Liver (tissue), 9 donors: ENCODE measurements around the gene PRKCD. TPM values are rescaled to one million over a fixed set of nuclear protein-coding genes. Genes with fewer than 3 reads are reported as not detected.
A peak's percentile ranks its signal among the peaks of the same experiment; 100 is the strongest.

Experiments
- DNase-seq: peaks from one replicate; pipeline ENCODE4 v3.0.0-alpha.2; 2017; ENCODE audit warnings: low spot score
- H3K27ac ChIP-seq, 2 donors: one replicate each; pipeline ENCODE4 v1.7.0; 2013; ENCODE audit warnings: inconsistent platforms in 2 of 2, low read length in 2 of 2, control low read depth in 1 of 2, low read depth in 1 of 2, mild to moderate bottlenecking in 1 of 2
- H3K27me3 ChIP-seq, 4 donors: one replicate each; pipeline versions ENCODE4 v1.6.1 to v1.7.0; 2013; ENCODE audit warnings: low read length in 3 of 4, inconsistent platforms in 1 of 4, mild to moderate bottlenecking in 1 of 4, moderate library complexity in 1 of 4; ENCODE audit not compliant: control insufficient read depth in 4 of 4, insufficient read depth in 4 of 4
- H3K36me3 ChIP-seq, 4 donors: one replicate each; pipeline versions ENCODE4 v1.6.1 to v1.7.0; 2013; ENCODE audit warnings: low read length in 3 of 4, mild to moderate bottlenecking in 3 of 4, low read depth in 1 of 4, moderate library complexity in 1 of 4; ENCODE audit not compliant: control insufficient read depth in 4 of 4, insufficient read depth in 3 of 4
- H3K4me1 ChIP-seq, 4 donors: one replicate each; pipeline versions ENCODE4 v1.6.1 to v1.7.0; 2013; ENCODE audit warnings: low read length in 3 of 4, mild to moderate bottlenecking in 3 of 4, moderate library complexity in 1 of 4; ENCODE audit not compliant: control insufficient read depth in 4 of 4, insufficient read depth in 4 of 4
- H3K4me3 ChIP-seq, 3 donors: one replicate each; pipeline versions ENCODE4 v1.6.1 to v1.7.0; 2013; ENCODE audit warnings: low read length in 3 of 3, control low read depth in 1 of 3, low read depth in 1 of 3, mild to moderate bottlenecking in 1 of 3
- H3K9ac ChIP-seq, 2 donors: one replicate each; pipeline ENCODE4 v1.7.0; 2013; ENCODE audit warnings: low read length in 2 of 2, mild to moderate bottlenecking in 2 of 2, moderate library complexity in 2 of 2, control low read depth in 1 of 2, low read depth in 1 of 2
- H3K9me3 ChIP-seq, 4 donors: one replicate each; pipeline versions ENCODE4 v1.6.1 to v1.7.0; 2013; ENCODE audit warnings: low read length in 3 of 4; ENCODE audit not compliant: control insufficient read depth in 4 of 4
- ATF3 ChIP-seq: IDR thresholded peaks from 2 replicates; pipeline ENCODE4 v1.6.1; 2016; ENCODE audit warnings: antibody characterized with exemption
- EGR1 ChIP-seq, 2 donors: IDR thresholded peaks; 2 replicates each; pipeline ENCODE4 v1.6.1; 2016 to 2018; ENCODE audit warnings: antibody characterized with exemption in 2 of 2, low read depth in 2 of 2
- FOXA2 ChIP-seq: IDR thresholded peaks from 2 replicates; pipeline ENCODE4 v1.6.1; 2016; ENCODE audit warnings: antibody characterized with exemption
- GABPA ChIP-seq, 2 donors: IDR thresholded peaks in 1 of 2; conservative IDR thresholded peaks in 1 of 2; 2 replicates each; pipeline ENCODE4 v1.6.1; 2016; ENCODE audit warnings: antibody characterized with exemption in 2 of 2, mild to moderate bottlenecking in 1 of 2, moderate library complexity in 1 of 2
- HNF4A ChIP-seq, 2 donors: conservative IDR thresholded peaks; 2 replicates each; pipeline ENCODE4 v1.6.1; 2016; ENCODE audit warnings: antibody characterized with exemption in 2 of 2, mild to moderate bottlenecking in 2 of 2
- HNF4G ChIP-seq: IDR thresholded peaks from 2 replicates; pipeline ENCODE4 v1.6.1; 2016; ENCODE audit warnings: antibody characterized with exemption
- JUND ChIP-seq, 2 donors: IDR thresholded peaks; 2 replicates each; pipeline ENCODE4 v1.6.1; 2016; ENCODE audit warnings: antibody characterized with exemption in 2 of 2
- MAX ChIP-seq: IDR thresholded peaks from 2 replicates; pipeline ENCODE4 v1.6.1; 2016; ENCODE audit warnings: antibody characterized with exemption
- NR2F2 ChIP-seq: IDR thresholded peaks from 2 replicates; pipeline ENCODE4 v1.6.1; 2016; ENCODE audit warnings: antibody characterized with exemption
- RAD21 ChIP-seq, 2 donors: IDR thresholded peaks; 2 replicates each; pipeline ENCODE4 v1.6.1; 2016; ENCODE audit warnings: antibody characterized with exemption in 2 of 2, mild to moderate bottlenecking in 2 of 2
- REST ChIP-seq: IDR thresholded peaks from 2 replicates; pipeline ENCODE4 v1.6.1; 2016; ENCODE audit warnings: antibody characterized with exemption, mild to moderate bottlenecking
- RXRA ChIP-seq, 2 donors: IDR thresholded peaks; 2 replicates each; pipeline ENCODE4 v1.6.1; 2017 to 2018; ENCODE audit warnings: antibody characterized with exemption in 2 of 2, mild to moderate bottlenecking in 1 of 2
- SP1 ChIP-seq: IDR thresholded peaks from 2 replicates; pipeline ENCODE4 v1.6.1; 2018; ENCODE audit warnings: antibody characterized with exemption, mild to moderate bottlenecking
- TAF1 ChIP-seq: conservative IDR thresholded peaks from 2 replicates; pipeline ENCODE4 v1.6.1; 2016; ENCODE audit warnings: antibody characterized with exemption, mild to moderate bottlenecking
- YY1 ChIP-seq: IDR thresholded peaks from 2 replicates; pipeline ENCODE4 v1.6.1; 2016; ENCODE audit warnings: antibody characterized with exemption, mild to moderate bottlenecking
- ZBTB33 ChIP-seq: IDR thresholded peaks from 2 replicates; pipeline ENCODE4 v1.6.1; 2016; ENCODE audit warnings: antibody characterized with exemption
- WGBS: extraction: QIAGEN DNeasy Blood & Tissue Kit; methylation state at CpG from one replicate; pipeline ENCODE4 v1.1.7; 2013; 5-methylcytosine and 5-hydroxymethylcytosine counted together
- polyA plus RNA-seq, 2 donors: library from polyadenylated mRNA; stranded (reverse) in 1 of 2; unstranded in 1 of 2; fragments of 200-250 nt in 1 of 2; fragments of >200 nt in 1 of 2; fragmentation: Nextera tagmentation in 1 of 2; extraction: Ambion mirVana in 1 of 2; gene quantifications; one replicate each; pipeline versions ENCODE4 v1.2.1 to v1.2.3, GENCODE V29; 2013 to 2015
- total RNA-seq, 2 donors: library from RNA; depleted of rRNA; stranded (reverse); fragments of >200 nt; gene quantifications; one replicate each; pipeline ENCODE4 v1.2.3, GENCODE V29; 2014
- TF ChIP-seq, protein P1 (sequence below): fragments of 150-350 bp; IDR thresholded peaks from 2 replicates; pipeline ENCODE4 v1.5.1; 2017; ENCODE audit warnings: improper control_type of control experiment, low read depth, low read length; ENCODE audit not compliant: missing input control
- donor health status: healthy.
- donor health status: healthy.
- donor health status: healthy.
- donor health status: healthy.
- donor health status: healthy.

Gene PRKCD
- total and polyA plus RNA-seq, 4 donors, result 3.1 to 7.3 (median 3.4) TPM

DNA sequence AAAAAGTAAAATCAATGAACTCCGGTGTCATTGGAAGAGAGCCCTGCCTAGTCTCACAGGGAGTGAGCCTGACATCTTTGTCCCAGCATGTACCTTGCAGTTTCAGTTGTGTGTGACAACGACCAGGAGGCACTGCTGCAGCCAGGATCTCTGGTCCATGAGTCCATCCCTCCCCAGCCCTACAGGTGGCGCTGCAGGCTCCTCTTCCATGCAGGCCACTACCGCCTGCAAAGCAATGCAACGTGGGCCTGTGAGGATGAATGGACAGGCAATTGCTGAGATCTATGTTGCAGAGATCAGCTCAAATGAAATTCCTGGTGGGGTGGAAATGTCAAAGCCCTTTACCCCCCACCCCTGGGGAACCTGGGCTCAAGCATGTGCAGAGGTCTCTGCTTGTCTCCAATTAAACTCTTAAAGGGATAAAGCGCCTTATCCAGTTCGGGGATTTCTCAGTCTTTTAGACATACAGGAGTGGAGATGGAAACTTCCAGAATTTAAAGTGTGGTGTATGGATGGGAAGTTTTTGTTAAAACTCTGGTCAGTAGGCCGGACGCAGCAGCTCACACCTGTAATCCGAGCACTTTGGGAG lies 59.0 kb downstream of the PRKCD start:
- Histone ChIP-seq H3K27ac (no peak overlapping the region), H3K27me3 (no peaks in the 10 kb centered on the region), H3K4me1 (no peaks in the 10 kb centered on the region), H3K9ac (no peak overlapping the region), H3K4me3 (no peak overlapping the region), H3K9me3 (no peaks in the 10 kb centered on the region), H3K36me3 (peaks cover 6 to 25% (median 9%) of the 10 kb centered on the region in 4 donors)
- TF ChIP-seq JUND (IDR thresholded peaks at IDR 0.05) (no peak), RAD21 (IDR thresholded peaks at IDR 0.05) (peak; percentile 94 to 97), SP1 (no peak), ZBTB33 (no peak), FOXA2 (no peak), REST (no peak), GABPA (IDR thresholded peaks at IDR 0.05 in 1 of 2, conservative IDR thresholded peaks at IDR 0.05 in 1 of 2) (no peak), YY1 (no peak), EGR1 (IDR thresholded peaks at IDR 0.05; ENCODE audit: low read depth in 2 of 2) (no peak), HNF4A (conservative IDR thresholded peaks at IDR 0.05) (peak in 1 of 2 donors; percentile 22), RXRA (IDR thresholded peaks at IDR 0.05) (peak in 1 of 2 donors; percentile 15), ATF3 (no peak), NR2F2 (no peak), HNF4G (no peak)
- TF ChIP-seq, protein P1, sequence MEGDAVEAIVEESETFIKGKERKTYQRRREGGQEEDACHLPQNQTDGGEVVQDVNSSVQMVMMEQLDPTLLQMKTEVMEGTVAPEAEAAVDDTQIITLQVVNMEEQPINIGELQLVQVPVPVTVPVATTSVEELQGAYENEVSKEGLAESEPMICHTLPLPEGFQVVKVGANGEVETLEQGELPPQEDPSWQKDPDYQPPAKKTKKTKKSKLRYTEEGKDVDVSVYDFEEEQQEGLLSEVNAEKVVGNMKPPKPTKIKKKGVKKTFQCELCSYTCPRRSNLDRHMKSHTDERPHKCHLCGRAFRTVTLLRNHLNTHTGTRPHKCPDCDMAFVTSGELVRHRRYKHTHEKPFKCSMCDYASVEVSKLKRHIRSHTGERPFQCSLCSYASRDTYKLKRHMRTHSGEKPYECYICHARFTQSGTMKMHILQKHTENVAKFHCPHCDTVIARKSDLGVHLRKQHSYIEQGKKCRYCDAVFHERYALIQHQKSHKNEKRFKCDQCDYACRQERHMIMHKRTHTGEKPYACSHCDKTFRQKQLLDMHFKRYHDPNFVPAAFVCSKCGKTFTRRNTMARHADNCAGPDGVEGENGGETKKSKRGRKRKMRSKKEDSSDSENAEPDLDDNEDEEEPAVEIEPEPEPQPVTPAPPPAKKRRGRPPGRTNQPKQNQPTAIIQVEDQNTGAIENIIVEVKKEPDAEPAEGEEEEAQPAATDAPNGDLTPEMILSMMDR, result peak; percentile 94
- DNase-seq, result peak; percentile 91
- 45% methylated on average over 10 of the region's 10 CpGs for WGBS

DNA sequence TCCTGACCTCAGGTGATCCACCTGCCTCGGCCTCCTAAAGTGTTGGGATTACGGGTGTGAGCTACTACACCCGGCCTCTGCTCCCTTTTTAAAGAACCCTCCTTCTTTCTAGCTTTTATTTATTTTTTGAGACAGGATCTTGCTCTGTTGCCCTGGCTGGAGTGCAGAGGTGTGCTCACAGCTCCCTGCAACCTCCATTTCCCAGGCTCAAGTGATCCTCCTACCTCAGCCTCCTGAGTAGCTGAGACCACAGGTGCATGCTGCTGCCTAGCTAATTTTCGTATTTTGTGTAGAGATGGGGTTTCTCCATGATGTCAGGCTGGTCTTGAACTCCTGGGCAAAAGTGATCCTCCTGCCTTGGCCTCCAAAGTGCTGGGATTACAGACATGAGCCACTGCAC lies 60.3 kb downstream of the PRKCD start:
- Histone ChIP-seq H3K4me3 (no peak overlapping the region), H3K9me3 (no peaks in the 10 kb centered on the region), H3K9ac (no peak overlapping the region), H3K36me3 (peaks cover 14 to 37% (median 16%) of the 10 kb centered on the region in 4 donors), H3K4me1 (no peaks in the 10 kb centered on the region), H3K27ac (no peak overlapping the region), H3K27me3 (no peaks in the 10 kb centered on the region)
- TF ChIP-seq TAF1, result no peak
- TF ChIP-seq ATF3, result no peak
- TF ChIP-seq FOXA2, result no peak
- TF ChIP-seq, protein P1, result no peak
- TF ChIP-seq NR2F2, result no peak
- no peak for TF ChIP-seq SP1
- TF ChIP-seq GABPA (IDR thresholded peaks at IDR 0.05 in 1 of 2, conservative IDR thresholded peaks at IDR 0.05 in 1 of 2), result no peak
- TF ChIP-seq HNF4A (conservative IDR thresholded peaks at IDR 0.05), result no peak
- no peak for TF ChIP-seq RXRA (IDR thresholded peaks at IDR 0.05)
- no peak for TF ChIP-seq MAX
- no peak for TF ChIP-seq EGR1 (IDR thresholded peaks at IDR 0.05; ENCODE audit: low read depth in 2 of 2)
- no peak for TF ChIP-seq HNF4G
- DNase-seq, result no peak
- WGBS, result 94% methylated on average over 4 of the region's 4 CpGs
